Erythroblast (primary cell): Measurements from ENCODE around the gene FNDC3B.

ENCODE experiments used
- GATA1 ChIP-seq: IDR thresholded peaks from 2 replicates; pipeline ENCODE4 v1.6.1; 2011; ENCODE audit warnings: low read depth, mild to moderate bottlenecking, control low read depth, low read length, moderate library complexity
- POLR2A ChIP-seq: IDR thresholded peaks from 2 replicates; pipeline ENCODE4 v1.6.1; 2011; ENCODE audit warnings: mild to moderate bottlenecking, low read length

DNA sequence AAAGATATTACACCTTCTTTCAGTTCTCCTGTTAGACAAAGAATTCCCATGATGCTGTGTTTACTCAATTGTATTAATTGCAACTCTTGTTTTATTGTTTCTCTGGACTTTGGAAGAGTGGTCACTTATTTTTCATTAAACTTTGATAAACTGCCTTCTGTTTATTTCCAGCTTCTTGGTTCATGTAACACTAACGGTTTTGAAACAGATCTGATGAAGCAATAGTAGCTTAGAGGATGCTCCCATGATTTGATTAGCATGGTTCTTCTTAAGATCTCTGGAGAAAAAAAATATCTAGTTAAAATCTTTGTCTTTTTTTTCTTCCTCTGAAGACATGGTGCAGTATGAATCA, 90.1 kb downstream of the FNDC3B start:
- TF ChIP-seq POLR2A (no peak), GATA1 (no peak)
